Activated T-helper 1 cell treated with anti-CD3 and anti-CD28 coated beads, Interleukin-12 subunit alpha, Interleukin-12 subunit beta, Interleukin-2, Interleukin-4 antibody, amounts not matched to agents 30 ng/mL and 10 ng/mL and 1 ng/mL, durations not matched to agents 14 hours and 24 hours and 36 hours (primary cell): ENCODE data around the gene FAM124B. TPM values are rescaled to one million over a fixed set of nuclear protein-coding genes. Genes with fewer than 3 reads are reported as not detected.
"Not testable (repeated sequence)": the region's sequence is repeated elsewhere in the genome, so short reads cannot be mapped to it uniquely, and the experiment has no call there.

Source experiments
- DNase-seq: peaks from one replicate; pipeline ENCODE4 v3.0.0; 2021; ENCODE audit warnings: low spot score
- H3K27ac Mint-ChIP-seq: one replicate; pipeline ENCODE4 v1.8.0; 2021; ENCODE audit warnings: mild to moderate bottlenecking, mixed read lengths
- H3K27me3 Mint-ChIP-seq: one replicate; pipeline ENCODE4 v1.8.0; 2022; ENCODE audit warnings: mild to moderate bottlenecking, moderate library complexity, mixed read lengths; ENCODE audit not compliant: insufficient read depth
- H3K36me3 Mint-ChIP-seq: one replicate; pipeline ENCODE4 v1.8.0; 2021; ENCODE audit warnings: low read depth, mixed read lengths
- H3K4me1 Mint-ChIP-seq: one replicate; pipeline ENCODE4 v1.8.0; 2021; ENCODE audit warnings: low read depth, mixed read lengths
- H3K4me3 Mint-ChIP-seq: one replicate; pipeline ENCODE4 v1.8.0; 2021; ENCODE audit warnings: mild to moderate bottlenecking, moderate library complexity, mixed read lengths
- H3K9me3 Mint-ChIP-seq: one replicate; pipeline ENCODE4 v1.8.0; 2021; ENCODE audit warnings: mixed read lengths
- intact Hi-C: fragments of 100-400 bp; cut with micrococcal nuclease; formaldehyde crosslinking; loops from one replicate; pipeline ENCODE4 v1.15.1; 2024
- total RNA-seq: library from RNA; stranded (reverse); gene quantifications from 2 replicates; pipeline ENCODE4 v1.2.3, GENCODE V29; 2022

FAM124B gene
- total RNA-seq, 1 donor from 2014 or later = 0.23 TPM

DNA sequence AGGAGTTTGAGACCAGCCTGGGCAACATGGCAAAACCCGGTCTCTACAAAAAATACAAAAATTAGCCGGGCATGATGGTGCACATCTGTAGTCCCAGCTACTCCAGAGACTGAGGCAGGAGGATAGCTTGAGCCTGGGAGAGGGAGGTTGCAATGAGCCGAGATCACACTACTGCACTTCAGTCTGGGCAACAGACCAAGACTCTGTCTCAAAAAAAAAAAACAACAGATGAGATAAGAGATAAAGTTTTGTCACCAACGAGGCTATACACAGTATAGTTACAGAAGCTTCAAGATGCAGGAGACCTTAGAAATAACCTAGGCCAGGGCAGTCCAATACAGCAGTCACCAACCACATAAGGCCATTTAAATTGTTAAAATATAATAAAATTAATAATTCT, 9.4 kb downstream of the FAM124B start:
- no peaks in the 10 kb centered on the region for H3K4me1 Mint-ChIP-seq
- no peaks in the 10 kb centered on the region for H3K36me3 Mint-ChIP-seq
- H3K27ac Mint-ChIP-seq = no peak overlapping the region
- intact Hi-C loops = no loop called here
- DNase-seq = no peak
- peaks cover 11% of the 10 kb centered on the region for H3K27me3 Mint-ChIP-seq
- no peak overlapping the region for H3K4me3 Mint-ChIP-seq
- H3K9me3 Mint-ChIP-seq = no peaks in the 10 kb centered on the region

- H3K4me3 Mint-ChIP-seq = no peak overlapping the region
- no peaks in the 10 kb centered on the region for H3K4me1 Mint-ChIP-seq
- no peak for DNase-seq
- no peaks in the 10 kb centered on the region for H3K36me3 Mint-ChIP-seq
- H3K27ac Mint-ChIP-seq = no peak overlapping the region
- intact Hi-C loops = no loop called here
- no peaks in the 10 kb centered on the region for H3K9me3 Mint-ChIP-seq
- peaks cover 6% of the 10 kb centered on the region for H3K27me3 Mint-ChIP-seq
These were observed 12.6 kb downstream of the FAM124B start for GRCh38 chr2:224389317-224389716.

DNA sequence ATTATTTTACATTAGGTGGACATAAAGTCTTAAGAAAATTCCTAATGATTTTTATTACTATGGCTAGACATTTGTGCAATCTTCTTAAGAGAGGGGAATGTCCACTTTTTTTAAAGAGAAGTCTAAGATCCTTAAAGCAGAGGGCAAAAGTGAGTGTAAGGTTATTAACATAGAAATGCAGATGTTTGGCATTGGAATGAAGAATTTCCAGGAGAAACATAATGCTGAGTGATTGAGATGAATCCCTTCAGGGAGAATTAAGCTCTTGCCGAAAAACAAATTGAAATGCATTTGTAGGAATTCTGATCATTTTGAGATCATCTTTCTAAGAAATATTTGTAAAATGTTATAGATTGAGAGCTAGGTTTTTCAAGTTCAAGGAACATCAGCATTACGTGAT, 15.0 kb downstream of the FAM124B start:
- Mint-ChIP-seq H3K27me3 (peaks cover 2% of the 10 kb centered on the region), H3K27ac (no peak overlapping the region), H3K4me1 (no peaks in the 10 kb centered on the region), H3K9me3 (no peaks in the 10 kb centered on the region), H3K4me3 (no peak overlapping the region), H3K36me3 (no peaks in the 10 kb centered on the region)
- no peak for DNase-seq
- intact Hi-C loops = no loop called here

GRCh38 chr2:224382973-224383555, 18.8 kb downstream of the FAM124B start:
- H3K27ac Mint-ChIP-seq = no peak overlapping the region
- H3K9me3 Mint-ChIP-seq = no peaks in the 10 kb centered on the region
- H3K4me1 Mint-ChIP-seq = no peaks in the 10 kb centered on the region
- intact Hi-C loops = no loop called here
- H3K4me3 Mint-ChIP-seq = no peak overlapping the region
- DNase-seq = no peak
- H3K27me3 Mint-ChIP-seq = peaks cover 2% of the 10 kb centered on the region
- no peaks in the 10 kb centered on the region for H3K36me3 Mint-ChIP-seq

- H3K36me3 Mint-ChIP-seq, intact Hi-C loops, H3K4me3 Mint-ChIP-seq, H3K27ac Mint-ChIP-seq, H3K27me3 Mint-ChIP-seq, DNase-seq, H3K9me3 Mint-ChIP-seq, H3K4me1 Mint-ChIP-seq: not testable (repeated sequence)
These were observed 19.6 kb downstream of the FAM124B start for GRCh38 chr2:224382280-224382647.

DNA sequence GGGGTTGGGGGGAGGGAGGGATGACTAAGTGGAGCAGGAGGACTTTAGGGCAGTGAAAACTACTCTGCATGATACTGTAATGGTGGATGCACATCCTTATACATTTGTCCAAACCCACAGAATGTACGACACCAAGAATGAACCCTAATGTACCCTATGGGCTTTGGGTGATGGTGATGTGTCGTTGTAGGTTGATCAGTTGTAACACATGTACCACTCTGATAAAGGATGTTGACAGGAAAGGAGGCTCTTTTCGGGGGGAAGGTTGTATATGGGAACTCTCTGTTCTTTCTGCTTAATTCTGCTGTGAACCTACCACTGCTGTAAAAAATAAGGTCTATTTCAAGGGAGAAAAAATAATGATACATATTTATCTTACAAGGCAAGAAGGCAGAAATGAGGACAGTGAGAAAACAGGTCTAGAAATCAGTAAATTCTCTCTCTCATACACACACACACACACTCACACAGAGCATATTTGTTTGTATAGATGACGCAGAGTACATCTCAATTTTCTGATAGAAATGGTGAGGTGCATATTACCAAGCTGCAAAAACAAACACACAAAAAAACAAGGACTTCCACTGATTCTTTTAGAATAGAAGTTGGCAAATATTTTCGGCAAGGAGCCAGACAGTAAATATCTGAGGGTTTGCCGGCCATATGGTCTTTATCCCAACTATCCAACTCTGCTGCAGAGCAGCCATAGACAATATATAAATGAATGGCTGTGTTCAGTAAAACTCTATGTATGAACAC, 20.2 kb downstream of the FAM124B start:
- Mint-ChIP-seq H3K4me3 (no peak overlapping the region), H3K27me3 (no peaks in the 10 kb centered on the region), H3K27ac (no peak overlapping the region), H3K4me1 (no peaks in the 10 kb centered on the region), H3K9me3 (no peaks in the 10 kb centered on the region), H3K36me3 (no peaks in the 10 kb centered on the region)
- intact Hi-C loops = no loop called here
- DNase-seq = no peak

DNA sequence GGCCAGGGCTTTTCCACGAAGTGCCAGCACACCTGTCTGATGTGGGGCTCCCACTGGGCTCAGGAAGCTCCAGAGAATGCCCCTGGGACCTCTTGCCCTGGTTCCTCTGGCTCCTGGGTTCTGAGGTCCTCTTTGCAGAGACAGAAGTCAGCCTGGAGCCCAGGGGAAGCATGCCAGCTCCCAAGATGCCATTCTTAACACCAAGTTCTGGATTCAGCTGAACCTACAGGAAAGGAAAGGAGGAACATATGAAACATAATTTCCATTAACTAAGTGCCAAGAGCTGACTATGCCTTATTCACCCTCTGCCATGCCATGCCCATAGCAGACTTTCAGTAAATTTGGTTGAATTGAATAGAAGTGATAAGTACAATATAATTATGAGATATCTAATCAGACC, 21.9 kb downstream of the FAM124B start:
- Mint-ChIP-seq H3K36me3 (no peaks in the 10 kb centered on the region), H3K27me3 (no peaks in the 10 kb centered on the region), H3K4me1 (no peaks in the 10 kb centered on the region), H3K4me3 (no peak overlapping the region), H3K27ac (no peak overlapping the region), H3K9me3 (no peaks in the 10 kb centered on the region)
- intact Hi-C loops = no loop called here
- no peak for DNase-seq

DNA sequence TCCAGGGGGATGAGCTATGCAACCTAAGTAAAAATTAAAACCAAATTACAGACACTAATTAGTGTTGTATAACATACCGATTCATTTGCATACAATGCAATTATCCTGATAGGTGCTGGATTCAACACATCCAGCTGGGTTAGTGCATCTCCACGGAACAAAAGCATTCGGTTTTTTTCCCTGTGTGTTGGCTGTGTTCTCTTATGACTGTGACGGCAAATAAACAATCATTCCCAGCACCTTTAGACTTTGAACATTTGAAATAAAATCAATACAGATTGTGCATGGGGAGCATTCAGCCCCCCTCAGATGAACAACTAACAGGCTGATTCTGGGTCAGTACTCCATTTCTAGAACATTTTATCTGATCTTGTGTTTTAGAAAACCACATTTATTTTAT, 22.7 kb downstream of the FAM124B start:
- Mint-ChIP-seq H3K4me1 (no peaks in the 10 kb centered on the region), H3K9me3 (no peaks in the 10 kb centered on the region), H3K27me3 (no peaks in the 10 kb centered on the region), H3K27ac (no peak overlapping the region), H3K4me3 (no peak overlapping the region), H3K36me3 (no peaks in the 10 kb centered on the region)
- DNase-seq = no peak
- intact Hi-C loops = no loop called here

- no peak overlapping the region for H3K27ac Mint-ChIP-seq
- no peaks in the 10 kb centered on the region for H3K27me3 Mint-ChIP-seq
- H3K9me3 Mint-ChIP-seq = no peaks in the 10 kb centered on the region
- DNase-seq = no peak
- intact Hi-C loops = no loop called here
- H3K36me3 Mint-ChIP-seq = no peaks in the 10 kb centered on the region
- no peaks in the 10 kb centered on the region for H3K4me1 Mint-ChIP-seq
- no peak overlapping the region for H3K4me3 Mint-ChIP-seq
These were observed 23.2 kb downstream of the FAM124B start for GRCh38 chr2:224378701-224379097.

DNA sequence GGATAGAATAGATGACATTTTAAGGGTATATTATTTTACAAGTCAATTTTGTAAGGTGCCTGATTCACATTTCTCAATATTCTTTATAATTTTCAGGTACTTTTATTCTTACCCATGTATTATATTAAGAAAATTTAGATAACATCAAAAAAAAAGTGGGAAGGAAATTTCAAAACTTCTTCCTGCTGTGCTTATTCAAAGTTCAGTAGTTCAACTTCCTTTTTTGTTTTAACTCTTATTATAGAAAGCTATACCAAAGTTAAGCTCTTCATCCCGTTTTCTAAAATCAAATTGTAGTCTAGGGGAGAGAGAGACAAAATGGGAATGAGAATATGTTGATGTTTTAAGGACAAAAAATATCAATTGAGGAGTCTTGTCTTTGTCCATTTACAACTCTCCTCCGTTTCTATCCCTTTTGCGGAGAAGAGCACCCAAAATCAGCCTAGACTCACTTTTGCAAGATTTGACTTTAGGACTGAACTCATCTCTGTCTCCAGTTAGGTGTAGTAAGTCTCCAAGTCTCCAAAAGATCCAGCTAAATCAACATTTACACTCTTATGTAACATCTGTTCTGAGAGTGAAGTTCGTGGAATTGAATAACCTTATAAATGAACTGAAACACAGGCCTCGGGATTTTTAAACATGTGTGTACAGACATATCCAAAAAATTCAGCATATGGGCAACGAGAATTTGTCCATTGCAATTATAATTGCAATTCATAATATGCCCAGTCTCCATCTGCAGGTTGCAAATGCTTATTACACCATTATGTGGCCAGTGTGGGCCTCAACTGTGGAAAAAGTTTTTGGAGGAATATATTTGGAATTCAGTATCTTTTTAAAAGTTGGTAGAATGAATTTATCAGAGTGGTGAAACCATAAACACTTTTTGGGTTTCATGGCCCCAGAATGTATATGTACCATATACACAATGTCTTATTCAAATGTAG, 23.9 kb downstream of the FAM124B start:
- Mint-ChIP-seq H3K27me3 (no peaks in the 10 kb centered on the region), H3K4me3 (no peak overlapping the region), H3K27ac (no peak overlapping the region)

GRCh38 chr2:224372641-224373040, 29.3 kb downstream of the FAM124B start:
- no peak for DNase-seq
- Mint-ChIP-seq H3K27ac (no peak overlapping the region), H3K4me3 (no peak overlapping the region), H3K27me3 (peaks cover 8% of the 10 kb centered on the region), H3K9me3 (no peaks in the 10 kb centered on the region), H3K36me3 (no peaks in the 10 kb centered on the region), H3K4me1 (no peaks in the 10 kb centered on the region)
- intact Hi-C loops = no loop called here

More for the DNA sequence above, 23.9 kb downstream of the FAM124B start:
- intact Hi-C loops = no loop called here
- H3K9me3 Mint-ChIP-seq = no peaks in the 10 kb centered on the region
- no peaks in the 10 kb centered on the region for H3K36me3 Mint-ChIP-seq
- no peaks in the 10 kb centered on the region for H3K4me1 Mint-ChIP-seq
- DNase-seq = no peak

DNA sequence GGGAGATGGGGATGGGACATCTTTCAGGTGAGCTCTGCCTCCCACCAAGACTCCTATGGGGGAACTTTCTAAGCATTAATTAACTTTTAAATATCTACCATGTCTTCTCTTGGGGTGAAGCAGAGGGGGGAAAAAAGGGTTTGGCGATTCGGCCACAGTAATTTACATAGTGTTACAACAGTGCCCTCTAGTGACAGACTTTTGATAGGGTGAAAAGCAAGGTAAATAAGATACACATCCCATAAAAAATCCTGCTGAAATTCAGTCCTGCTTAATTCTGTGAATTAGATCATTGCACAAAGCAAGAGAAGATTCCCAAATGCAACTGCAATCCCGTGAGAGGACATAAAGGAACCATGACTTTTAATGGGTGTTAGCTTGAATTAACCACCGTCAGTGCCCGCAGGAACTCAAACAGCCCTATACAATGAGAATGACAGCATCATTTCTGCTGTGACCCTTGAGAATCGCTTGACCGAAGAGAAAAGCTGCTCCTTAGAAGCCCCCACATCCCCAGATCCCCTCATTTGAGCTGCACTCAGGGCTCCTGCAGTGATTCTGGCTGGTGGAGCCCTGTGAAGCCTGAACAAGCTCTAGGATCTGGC, 32.8 kb downstream of the FAM124B start:
- Mint-ChIP-seq H3K9me3 (no peaks in the 10 kb centered on the region), H3K4me3 (no peak overlapping the region), H3K36me3 (no peaks in the 10 kb centered on the region), H3K4me1 (no peaks in the 10 kb centered on the region), H3K27me3 (peaks cover 8% of the 10 kb centered on the region), H3K27ac (no peak overlapping the region)
- DNase-seq = no peak
- intact Hi-C loops = loop anchor here (1.0 to 2.0 kb wide), 2 partner anchors 376 to 398 kb away; no protein-coding TSS in a partner anchor
